HepG2 (cell line): ENCODE data around the gene PFDN2. TPM values are rescaled to one million over a fixed set of nuclear protein-coding genes. Genes with fewer than 3 reads are reported as not detected.

Source experiments
- HNF4G ChIP-seq, 2 experiments: sonication (generic) in 1 of 2; formaldehyde crosslinking in 1 of 2; IDR thresholded peaks; 2 replicates each; pipeline versions ENCODE4 v1.4.0 to v1.6.1; 2011 to 2020; ENCODE audit warnings: borderline replicate concordance in 2 of 2, low read depth in 2 of 2, mild to moderate bottlenecking in 2 of 2, low read length in 1 of 2, missing genetic modification reagents in 1 of 2, moderate library complexity in 1 of 2
- HOXA7 ChIP-seq: sonication (generic); formaldehyde crosslinking; IDR thresholded peaks from 2 replicates; pipeline ENCODE4 v1.8.1; 2022; ENCODE audit warnings: mild to moderate bottlenecking, missing genetic modification reagents, moderate library complexity
- HOXD1 ChIP-seq: sonication (generic); formaldehyde crosslinking; IDR thresholded peaks from 2 replicates; pipeline ENCODE4 v1.5.0; 2020; ENCODE audit warnings: missing genetic modification reagents
- MATR3 ChIP-seq: sonication (generic); formaldehyde crosslinking; IDR thresholded peaks from 2 replicates; pipeline ENCODE4 v1.4.0; 2020; ENCODE audit warnings: missing genetic modification reagents
- PATZ1 ChIP-seq: sonication (generic); formaldehyde crosslinking; IDR thresholded peaks from 2 replicates; pipeline ENCODE4 v1.4.0; 2020; ENCODE audit warnings: missing genetic modification reagents
- TCF7L2 ChIP-seq: IDR thresholded peaks from 2 replicates; pipeline ENCODE4 v1.6.1; 2011; ENCODE audit warnings: mild to moderate bottlenecking, low read depth, low read length, moderate library complexity
- U2AF2 ChIP-seq: fragments of 200-400 bp; formaldehyde crosslinking; IDR thresholded peaks from 2 replicates; pipeline ENCODE4 v1.6.1; 2017; ENCODE audit warnings: low read depth, mild to moderate bottlenecking, low read length
- ZBTB26 ChIP-seq: IDR thresholded peaks from 2 replicates; pipeline ENCODE4 v1.6.1; 2016; ENCODE audit warnings: missing compliant biosample characterization, missing genetic modification reagents, borderline replicate concordance
- ZBTB43 ChIP-seq: sonication (generic); formaldehyde crosslinking; conservative IDR thresholded peaks from 2 replicates; pipeline ENCODE4 v1.4.0; 2020; ENCODE audit warnings: missing genetic modification reagents
- ZBTB44 ChIP-seq: sonication (generic); formaldehyde crosslinking; IDR thresholded peaks from 2 replicates; pipeline ENCODE4 v1.4.0; 2020; ENCODE audit warnings: missing genetic modification reagents
- ZKSCAN5 ChIP-seq: sonication (generic); formaldehyde crosslinking; IDR thresholded peaks from 2 replicates; pipeline ENCODE4 v1.5.1; 2020; ENCODE audit warnings: mild to moderate bottlenecking, missing genetic modification reagents
- ZNF207 ChIP-seq: fragments of 450-650 bp; IDR thresholded peaks from 2 replicates; pipeline ENCODE4 v1.6.1; 2016; ENCODE audit warnings: antibody characterized with exemption, borderline replicate concordance
- ZNF430 ChIP-seq: sonication (generic); formaldehyde crosslinking; IDR thresholded peaks from 2 replicates; pipeline ENCODE4 v1.9.0; 2021; ENCODE audit warnings: mild to moderate bottlenecking, missing genetic modification reagents
- ZNF510 ChIP-seq: sonication (generic); formaldehyde crosslinking; IDR thresholded peaks from 2 replicates; pipeline ENCODE4 v1.4.0; 2020; ENCODE audit warnings: low read depth, mild to moderate bottlenecking, missing genetic modification reagents
- ZNF678 ChIP-seq: sonication (generic); formaldehyde crosslinking; IDR thresholded peaks from 2 replicates; pipeline ENCODE4 v1.4.0; 2020; ENCODE audit warnings: mild to moderate bottlenecking, missing genetic modification reagents
- ZNF770 ChIP-seq: sonication (generic); formaldehyde crosslinking; IDR thresholded peaks from 2 replicates; pipeline ENCODE4 v1.5.0; 2020; ENCODE audit warnings: mild to moderate bottlenecking, missing genetic modification reagents
- ZNF816 ChIP-seq: sonication (generic); formaldehyde crosslinking; IDR thresholded peaks from 2 replicates; pipeline ENCODE4 v1.8.0; 2022; ENCODE audit warnings: missing genetic modification reagents, mild to moderate bottlenecking, borderline replicate concordance
- ZNF891 ChIP-seq: sonication (generic); formaldehyde crosslinking; IDR thresholded peaks from 2 replicates; pipeline ENCODE4 v1.5.0; 2020; ENCODE audit warnings: mild to moderate bottlenecking, missing genetic modification reagents
- ZSCAN21 ChIP-seq: sonication (generic); formaldehyde crosslinking; IDR thresholded peaks from 2 replicates; pipeline ENCODE4 v1.8.0; 2022; ENCODE audit warnings: mild to moderate bottlenecking, missing genetic modification reagents, moderate library complexity, borderline replicate concordance
- polyA plus RNA-seq, 8 experiments: library from polyadenylated mRNA; depleted of rRNA in 3 of 8; stranded (reverse) in 7 of 8; unstranded in 1 of 8; fragments of >200 nt; fragmentation: Illumina TruSeq in 4 of 8; extraction: Trizol in 4 of 8; gene quantifications; 2 replicates each; pipeline versions ENCODE4 v1.2.1 to v1.2.3, GENCODE V29; 2011 to 2016; ENCODE audit warnings: low read depth in 4 of 8, missing spikeins in 1 of 8, mixed read lengths in 1 of 8; ENCODE audit not compliant: insufficient read depth in 1 of 8
- total RNA-seq, 5 experiments: library from RNA; depleted of rRNA; stranded (reverse); fragments of >200 nt; fragmentation: Illumina TruSeq; extraction: Trizol; gene quantifications; 2 replicates each; pipeline ENCODE4 v1.2.3, GENCODE V29; 2016; ENCODE audit warnings: low read depth in 1 of 5

PFDN2 gene
- total and polyA plus RNA-seq, 2 of the 13 experiments (the other 11 are each of a cell fraction or from before 2014, with no cell fraction given) = 62.6 to 63.6 TPM

- TF ChIP-seq ZKSCAN5 (no peak), HOXA7 (CRISPR knock-in tag) (no peak), TCF7L2 (no peak), ZBTB26 (no peak; the same call in 1 of the 2 replicates), ZNF678 (CRISPR knock-in tag) (no peak), ZSCAN21 (CRISPR knock-in tag) (0 out of 2 replicates have a peak, but pooled peaks have one; percentile 58), PATZ1 (CRISPR knock-in tag) (0 out of 2 replicates have a peak, but pooled peaks have one; percentile 8), ZNF430 (CRISPR knock-in tag) (peak; percentile 48; the same call in 1 of the 2 replicates), ZNF207 (no peak), ZNF770 (no peak), HNF4G (IDR thresholded peaks at IDR 0.05; ENCODE audit: borderline replicate concordance, low read depth, low read length) (no peak; the same call in 1 of the 2 replicates), HNF4G (CRISPR knock-in tag; IDR thresholded peaks at IDR 0.05; ENCODE audit: borderline replicate concordance, low read depth) (no peak), U2AF2 (peak; percentile 44; the same call in 1 of the 2 replicates), ZNF510 (no peak), MATR3 (CRISPR knock-in tag) (no peak), ZBTB44 (CRISPR knock-in tag) (no peak), ZNF891 (CRISPR knock-in tag) (no peak), ZBTB43 (CRISPR knock-in tag) (no peak; the same call in 1 of the 2 replicates), HOXD1 (CRISPR knock-in tag) (peak; percentile 81; the same call in 1 of the 2 replicates), ZNF816 (CRISPR knock-in tag) (peak; percentile 63; the same call in 1 of the 2 replicates)
Observed at GRCh38 chr1:161165742-161166668, 48.2 kb upstream of the PFDN2 start, which contains the start of gene PPOX (continued).
